NCI-H2227 treated with DMSO at 0.1 percent for 48 hours (cell line): ENCODE results near the gene SPOP.
"Not testable (repeated sequence)": the region's sequence is repeated elsewhere in the genome, so short reads cannot be mapped to it uniquely, and the experiment has no call there.

ENCODE experiments used
- DNase-seq: peaks from one replicate; lab custom pipeline; 2025; lab: John Stamatoyannopoulos, UW

SPOP gene

DNA sequence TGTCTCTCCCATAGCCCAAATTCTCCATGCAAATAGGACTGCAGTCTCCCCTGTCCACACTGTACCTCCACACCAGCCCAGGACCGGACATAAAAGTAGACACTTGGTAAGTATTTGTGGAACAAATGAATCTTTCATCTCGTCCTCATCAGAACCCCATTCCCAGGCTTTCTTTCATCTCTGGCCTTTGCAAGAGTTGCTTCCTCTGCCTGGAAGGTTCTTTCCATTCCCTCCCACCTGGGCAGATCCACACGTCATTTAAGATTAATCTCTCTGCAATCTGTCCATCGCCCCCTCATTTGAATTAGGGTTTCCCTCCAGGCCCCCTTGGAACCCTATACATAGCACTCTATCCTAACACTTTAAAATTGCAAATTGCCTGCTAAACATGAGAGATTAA lies 106.1 kb downstream of the SPOP start:
- no peak for DNase-seq

- DNase-seq, result no peak
Measured at GRCh38 chr17:49571283-49571682, 106.6 kb downstream of the SPOP start.

GRCh38 chr17:49570540-49571242 lies 107.2 kb downstream of the SPOP start:
- no peak for DNase-seq

DNA sequence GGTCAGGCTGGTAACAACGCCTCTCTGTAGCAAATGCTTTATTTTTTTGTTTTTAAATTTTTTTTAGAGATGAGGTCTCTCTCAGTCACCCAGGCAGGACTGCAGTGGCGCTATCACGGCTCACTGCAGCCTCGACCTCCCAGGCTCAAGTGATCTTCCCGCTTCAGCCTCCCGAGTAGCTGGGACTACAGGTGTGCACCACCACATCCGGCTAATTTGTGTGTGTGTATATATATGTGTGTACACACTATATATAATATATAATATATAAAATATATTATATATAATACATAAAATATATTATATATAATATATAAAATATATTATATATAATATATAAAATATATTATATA lies 109.2 kb downstream of the SPOP start:
- DNase-seq, result not testable (repeated sequence)

- peak; percentile 61 for DNase-seq
Measured at GRCh38 chr17:49567871-49568694, 109.8 kb downstream of the SPOP start.

DNA sequence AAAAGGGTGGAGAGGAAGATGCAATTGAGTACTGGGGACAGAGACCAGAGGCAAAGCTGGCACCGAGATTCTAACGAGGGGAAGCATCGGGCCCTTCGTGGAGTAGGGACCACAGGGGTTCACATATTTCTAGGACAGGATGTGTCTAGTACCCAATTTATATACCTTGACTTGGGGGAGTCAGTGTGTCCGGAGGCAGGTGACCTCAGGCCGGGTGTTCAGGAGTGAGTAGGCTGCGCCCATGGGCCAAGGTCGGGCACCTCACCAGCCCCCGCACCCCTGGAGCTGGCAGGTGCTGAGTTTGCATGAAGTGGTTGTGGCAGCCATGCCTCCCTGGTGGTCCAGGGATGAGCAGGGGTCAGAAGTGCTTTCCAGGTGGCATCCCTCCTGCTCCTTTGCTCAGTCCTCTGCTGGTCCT lies 110.8 kb downstream of the SPOP start:
- DNase-seq, result no peak

GRCh38 chr17:49566668-49567071 lies 111.2 kb downstream of the SPOP start:
- DNase-seq, result no peak

GRCh38 chr17:49565948-49566491 lies 111.9 kb downstream of the SPOP start:
- peak; percentile 41 for DNase-seq

DNA sequence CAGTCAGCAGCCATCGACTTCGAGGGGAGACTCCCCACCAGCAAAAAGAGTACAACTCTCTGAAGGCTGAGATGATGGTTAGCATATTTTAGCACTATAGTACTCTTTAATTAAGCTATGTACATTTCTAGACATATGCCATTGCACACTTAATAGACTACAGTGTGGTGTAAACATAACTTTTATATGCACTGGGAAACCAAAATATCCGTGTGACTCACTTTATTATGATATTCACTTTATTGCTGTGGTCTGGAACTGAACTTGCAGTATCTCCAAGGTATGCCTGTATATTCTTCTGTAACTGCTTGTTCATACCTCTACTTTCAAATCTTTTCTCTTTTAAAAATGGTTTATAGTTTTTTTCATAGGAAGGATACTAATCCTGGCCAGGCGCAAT lies 113.3 kb downstream of the SPOP start:
- no peak for DNase-seq

GRCh38 chr17:49557312-49558024 lies 120.4 kb downstream of the SPOP start:
- peak; percentile 52 for DNase-seq

- DNase-seq, result peak; percentile 70
Measured at GRCh38 chr17:49556223-49556943, 121.5 kb downstream of the SPOP start.

DNA sequence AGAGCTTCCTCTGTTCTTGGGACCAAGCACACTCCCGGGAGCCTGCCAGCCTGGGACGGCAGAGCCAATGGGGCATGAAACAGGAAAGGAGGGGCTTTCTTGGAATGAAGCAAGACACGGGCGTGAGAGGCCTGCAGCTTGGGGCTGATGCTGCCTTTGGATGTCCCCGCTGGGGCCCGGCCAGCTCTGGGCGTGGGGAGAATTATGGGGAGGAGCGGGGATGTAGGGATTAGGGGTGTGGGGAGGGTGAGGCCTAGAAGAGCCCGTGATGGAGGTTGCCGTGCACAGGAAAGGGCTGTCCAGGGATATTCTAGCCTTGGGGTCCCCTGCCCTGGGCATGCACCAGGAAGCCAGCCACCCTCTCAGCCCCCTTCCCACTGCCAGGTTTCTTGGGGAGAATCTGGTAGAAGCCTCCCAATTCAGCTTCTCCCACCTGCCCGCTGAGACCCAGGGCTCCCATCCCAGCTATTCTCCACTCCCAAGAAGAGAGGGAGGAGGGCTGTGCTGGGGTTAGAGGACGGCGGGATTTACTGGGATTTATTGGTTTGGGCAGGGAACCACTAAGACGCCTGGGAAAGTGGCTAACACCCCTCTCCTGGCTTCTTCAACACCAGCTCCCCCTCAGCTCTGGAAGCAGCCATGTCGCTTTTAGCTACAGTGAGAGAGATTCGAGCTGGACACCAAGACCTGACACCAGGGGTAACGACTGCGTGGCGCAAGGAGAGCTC lies 122.2 kb downstream of the SPOP start:
- DNase-seq, result no peak

- DNase-seq, result no peak
Measured at GRCh38 chr17:49554694-49555494, 123.0 kb downstream of the SPOP start.

DNA sequence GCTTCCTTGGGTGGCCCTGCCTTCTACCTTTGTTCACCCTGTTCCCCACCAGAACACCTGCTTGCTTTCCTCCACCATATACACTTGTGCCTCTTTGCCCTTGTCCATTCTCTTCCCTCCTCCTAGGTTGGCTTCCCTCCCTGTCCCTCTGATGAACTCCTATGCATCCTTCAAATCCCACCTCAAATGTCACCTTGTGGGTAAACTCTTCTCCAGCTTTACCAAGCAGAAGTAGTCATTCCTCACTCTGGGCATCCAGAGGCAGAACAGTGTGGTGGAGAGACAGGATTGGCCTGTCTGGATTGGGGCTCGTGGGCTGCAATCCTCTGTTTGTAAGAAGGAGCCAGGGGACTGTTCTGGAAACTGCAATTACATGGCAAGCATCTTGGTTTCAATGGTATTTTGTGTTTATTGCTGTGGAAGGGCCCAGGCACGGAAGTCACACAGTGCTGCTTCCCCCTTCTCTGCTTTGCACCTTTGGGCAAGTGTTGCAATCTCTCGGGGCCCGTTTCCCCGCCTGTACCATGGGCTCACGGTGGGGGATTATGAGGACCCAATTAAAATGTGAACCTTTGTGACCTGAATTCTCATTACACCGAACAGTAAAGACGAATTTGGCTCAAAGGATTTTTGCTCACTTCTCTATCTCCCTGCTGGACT lies 124.1 kb downstream of the SPOP start:
- no peak for DNase-seq

DNA sequence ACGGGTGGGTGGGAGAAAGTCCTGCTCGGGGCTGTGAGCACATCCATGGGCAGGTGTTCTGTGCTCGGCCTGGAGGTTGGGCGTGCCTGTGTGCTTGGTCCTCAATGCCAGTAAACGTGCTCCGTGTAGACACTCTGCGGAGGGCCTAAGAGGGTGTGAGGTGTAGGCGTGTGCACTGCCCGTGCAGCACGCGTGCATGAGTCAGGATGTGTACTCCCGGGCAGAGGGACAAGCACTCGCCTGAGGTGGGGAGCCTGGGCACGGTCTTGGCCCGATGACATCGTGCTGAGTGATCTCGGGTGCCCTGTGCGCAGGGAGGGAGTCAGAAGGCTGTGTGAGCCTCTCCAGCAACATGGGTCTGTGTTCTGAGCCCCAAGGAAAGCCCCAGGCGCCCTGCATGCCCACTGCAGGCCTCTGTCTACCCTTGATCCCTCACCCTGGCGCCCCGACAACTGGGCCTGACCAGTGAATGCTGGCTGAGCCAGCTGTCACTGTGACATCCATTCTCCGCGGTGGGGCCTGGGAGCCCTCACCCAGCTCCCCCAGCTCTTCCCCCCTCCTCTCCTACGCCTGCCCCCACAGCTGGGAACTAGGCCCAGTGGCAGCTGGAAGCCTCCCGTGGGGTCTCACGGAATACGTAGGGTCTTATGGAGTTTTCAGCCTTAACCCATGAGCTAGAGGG lies 125.7 kb downstream of the SPOP start:
- no peak for DNase-seq

GRCh38 chr17:49551221-49552069 lies 126.5 kb downstream of the SPOP start:
- DNase-seq, result no peak

DNA sequence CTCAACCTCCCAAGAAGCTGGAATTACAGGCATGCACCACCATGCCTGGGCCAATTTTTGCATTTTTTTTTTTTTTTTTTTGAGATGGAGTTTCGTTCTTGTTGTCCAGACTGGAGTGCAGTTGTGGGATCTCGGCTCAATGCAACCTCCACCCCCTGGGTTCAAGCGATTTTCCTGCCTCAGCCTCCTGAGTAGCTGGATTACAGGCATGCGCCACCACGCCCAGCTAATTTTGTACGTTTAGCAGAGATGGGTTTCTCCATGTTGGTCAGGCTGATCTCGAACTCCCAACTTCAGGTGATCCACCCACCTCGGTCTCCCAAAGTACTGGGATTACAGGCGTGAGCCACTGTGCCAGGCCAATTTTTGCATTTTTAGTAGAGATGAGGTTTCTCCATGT lies 127.1 kb downstream of the SPOP start:
- not testable (repeated sequence) for DNase-seq
